ENCODE results near the gene COL26A1. TPM values are rescaled to one million over a fixed set of nuclear protein-coding genes. Genes with fewer than 3 reads are reported as not detected.

COL26A1 gene
- total RNA-seq, 2 experiments from 2014 or later, result not detected

GRCh38 chr7:101575721-101576120 lies 213.0 kb downstream of the COL26A1 start:
- ChIA-PET CTCF (ENCODE audit: unreplicated experiment) (no interaction called here), POLR2A (interaction anchor here (1.1 to 1.3 kb wide), 2 partner anchors 9 to 224 kb away, joined by 3 to 4 read pairs; no protein-coding TSS in a partner anchor)
- BruUV-seq (replicated peaks), result no TSS peak
- H3K27ac ChIP-seq (ENCODE audit: low read depth, low read length, poor library complexity, severe bottlenecking), result peak overlapping the region; percentile 53
- peaks cover 18% of the 10 kb centered on the region; the same call in 1 of the 2 replicates for H3K9me3 ChIP-seq (ENCODE audit: low read length)
- H4K20me1 ChIP-seq (ENCODE audit: insufficient read depth, low read length), result no peaks in the 10 kb centered on the region
- H3K9me2 ChIP-seq (ENCODE audit: insufficient read depth, low read length), result no peaks in the 10 kb centered on the region
- no peak for TF ChIP-seq EZH2phosphoT487 (IDR thresholded peaks at IDR 0.05; ENCODE audit: borderline replicate concordance, low read depth, low read length)
- TF ChIP-seq CTCF (conservative IDR thresholded peaks at IDR 0.05; ENCODE audit: low read length), result no peak
- H3K79me2 ChIP-seq (ENCODE audit: insufficient read depth, low read depth, low read length), result no peaks in the 10 kb centered on the region
- peaks cover 20% of the 10 kb centered on the region for H3K4me1 ChIP-seq (ENCODE audit: insufficient read depth, low read length, poor library complexity, severe bottlenecking)
- peak overlapping the region; percentile 63 for H3K4me2 ChIP-seq (ENCODE audit: low read length)
- DNase-seq (ENCODE audit: low spot score), result no peak
- H3K4me3 ChIP-seq (ENCODE audit: low read depth, low read length, poor library complexity, severe bottlenecking), result peak overlapping the region; percentile 46
- intact Hi-C loops (cut with micrococcal nuclease; ENCODE audit: unreplicated experiment), result no loop called here
- H2AFZ ChIP-seq (ENCODE audit: low read length), result peak overlapping the region; percentile 94
- H3K36me3 ChIP-seq (ENCODE audit: insufficient read depth, low read length), result no peaks in the 10 kb centered on the region

GRCh38 chr7:101576998-101577397 lies 214.3 kb downstream of the COL26A1 start:
- H3K4me1 ChIP-seq (ENCODE audit: insufficient read depth, low read length, poor library complexity, severe bottlenecking), result peaks cover 20% of the 10 kb centered on the region
- no peak overlapping the region for H3K4me3 ChIP-seq (ENCODE audit: low read depth, low read length, poor library complexity, severe bottlenecking)
- no TSS peak for BruUV-seq (replicated peaks)
- H3K79me2 ChIP-seq (ENCODE audit: insufficient read depth, low read depth, low read length), result no peaks in the 10 kb centered on the region
- ChIA-PET POLR2A (interaction anchor here (0.6 to 0.7 kb wide), 3 partner anchors 31 to 481 kb away, joined by 3 to 4 read pairs (median 3); no protein-coding TSS in a partner anchor), CTCF (ENCODE audit: unreplicated experiment) (no interaction called here)
- no peaks in the 10 kb centered on the region for H3K36me3 ChIP-seq (ENCODE audit: insufficient read depth, low read length)
- TF ChIP-seq CTCF (conservative IDR thresholded peaks at IDR 0.05; ENCODE audit: low read length) (no peak), EZH2phosphoT487 (IDR thresholded peaks at IDR 0.05; ENCODE audit: borderline replicate concordance, low read depth, low read length) (no peak)
- DNase-seq (ENCODE audit: low spot score), result no peak
- H3K4me2 ChIP-seq (ENCODE audit: low read length), result no peak overlapping the region
- no peaks in the 10 kb centered on the region for H3K9me2 ChIP-seq (ENCODE audit: insufficient read depth, low read length)
- no peaks in the 10 kb centered on the region for H4K20me1 ChIP-seq (ENCODE audit: insufficient read depth, low read length)
- peaks cover 18% of the 10 kb centered on the region; the same call in 1 of the 2 replicates for H3K9me3 ChIP-seq (ENCODE audit: low read length)
- intact Hi-C loops (cut with micrococcal nuclease; ENCODE audit: unreplicated experiment), result no loop called here
- H3K27ac ChIP-seq (ENCODE audit: low read depth, low read length, poor library complexity, severe bottlenecking), result no peak overlapping the region
- no peak overlapping the region for H2AFZ ChIP-seq (ENCODE audit: low read length)

GRCh38 chr7:101578552-101578951 lies 215.9 kb downstream of the COL26A1 start:
- Histone ChIP-seq H3K9me3 (ENCODE audit: low read length) (peaks cover 3% of the 10 kb centered on the region; the same call in 1 of the 2 replicates), H3K36me3 (ENCODE audit: insufficient read depth, low read length) (no peaks in the 10 kb centered on the region), H2AFZ (ENCODE audit: low read length) (no peak overlapping the region), H3K4me3 (ENCODE audit: low read depth, low read length, poor library complexity, severe bottlenecking) (no peak overlapping the region), H3K4me1 (ENCODE audit: insufficient read depth, low read length, poor library complexity, severe bottlenecking) (peaks cover 20% of the 10 kb centered on the region), H3K79me2 (ENCODE audit: insufficient read depth, low read depth, low read length) (no peaks in the 10 kb centered on the region), H3K27ac (ENCODE audit: low read depth, low read length, poor library complexity, severe bottlenecking) (no peak overlapping the region), H3K9me2 (ENCODE audit: insufficient read depth, low read length) (no peaks in the 10 kb centered on the region), H3K4me2 (ENCODE audit: low read length) (no peak overlapping the region), H4K20me1 (ENCODE audit: insufficient read depth, low read length) (no peaks in the 10 kb centered on the region)
- no peak for DNase-seq (ENCODE audit: low spot score)
- ChIA-PET CTCF (ENCODE audit: unreplicated experiment) (interaction anchor here (0.6 kb wide), 1 partner anchor 16 kb away, joined by 3 read pairs; no protein-coding TSS in a partner anchor), POLR2A (no interaction called here)
- intact Hi-C loops (cut with micrococcal nuclease; ENCODE audit: unreplicated experiment), result no loop called here
- TF ChIP-seq CTCF (conservative IDR thresholded peaks at IDR 0.05; ENCODE audit: low read length) (no peak), EZH2phosphoT487 (IDR thresholded peaks at IDR 0.05; ENCODE audit: borderline replicate concordance, low read depth, low read length) (no peak)
- no TSS peak for BruUV-seq (replicated peaks)

Data from OCI-LY7 (cell line).